MG63 (cell line): Measurements from ENCODE around the gene SPINK6. TPM values are rescaled to one million over a fixed set of nuclear protein-coding genes. Genes with fewer than 3 reads are reported as not detected.

Experiments used
- total RNA-seq: library from RNA; depleted of rRNA; stranded (reverse); fragments of >200 nt; shearing (Covaris generic); gene quantifications from 2 replicates; pipeline ENCODE4 v1.2.3, GENCODE V29; 2014; ENCODE audit warnings: low replicate concordance; rRNA removed

Gene SPINK6
- total RNA-seq, 1 experiment from 2014 or later, result not detected

Other genes starting within 250 kb of the SPINK6 start
- gene SPINK5, start 139.1 kb upstream of the SPINK6 start, total RNA-seq, result not detected in 2 replicates
- not detected in 2 replicates for gene SPINK14, start 34.5 kb upstream of the SPINK6 start, total RNA-seq
- not detected in 2 replicates for gene MARCOL, start 35.5 kb downstream of the SPINK6 start, total RNA-seq
- gene SPINK13, start 65.8 kb downstream of the SPINK6 start, total RNA-seq, result 0.30 TPM in 1 of 2 replicates, not detected in the other
- gene SPINK7, start 109.4 kb downstream of the SPINK6 start, total RNA-seq, result not detected in 2 replicates
- not detected in 2 replicates for gene SPINK9, start 132.5 kb downstream of the SPINK6 start, total RNA-seq
- gene FBXO38, start 180.9 kb downstream of the SPINK6 start, total RNA-seq, result 29.4 and 52.7 TPM in 2 replicates